Measurements from ENCODE around the gene REC114. TPM values are rescaled to one million over a fixed set of nuclear protein-coding genes. Genes with fewer than 3 reads are reported as not detected.
"Not testable (repeated sequence)": the region's sequence is repeated elsewhere in the genome, so short reads cannot be mapped to it uniquely, and the experiment has no call there.

The REC114 gene
- total and polyA plus RNA-seq, 2 of the 8 experiments (the other 6 are each of a cell fraction or from before 2014, with no cell fraction given) = 0.12 TPM; not detected in 1

DNA sequence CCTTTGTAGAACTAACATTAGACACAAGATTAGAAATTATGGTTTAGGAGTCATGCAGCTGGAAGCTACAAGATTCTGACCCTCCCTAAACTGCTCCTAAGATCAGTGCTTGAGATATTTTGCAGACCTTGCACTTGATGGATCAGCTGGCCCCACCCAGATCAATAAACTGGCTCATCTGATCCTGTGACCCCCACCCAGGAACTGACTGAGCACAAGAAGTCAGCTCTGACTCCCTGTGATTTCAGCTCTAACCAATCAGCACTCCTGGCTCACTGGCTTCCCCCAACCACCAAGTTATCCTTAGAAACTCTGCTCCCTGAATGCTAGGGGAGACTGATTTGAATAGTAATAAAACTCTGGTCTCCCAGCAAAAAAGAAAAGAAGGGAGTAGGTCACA, 134.6 kb downstream of the REC114 start:
- H3K9ac ChIP-seq (replicated peaks in 1 of 4; ENCODE audit: extremely low read depth in 1 of 4, low read depth in 3 of 4, low read length in 3 of 4); H3K27me3 ChIP-seq (replicated peaks in 1 of 4; ENCODE audit: control insufficient read depth in 3 of 4, extremely low read depth in 1 of 4, insufficient read depth in 3 of 4, low read length in 3 of 4); H3K4me3 ChIP-seq (ENCODE audit: extremely low read depth in 1 of 4, insufficient read depth in 2 of 4, low read depth in 3 of 4, low read length in 4 of 4); H4K8ac ChIP-seq (ENCODE audit: extremely low read depth, insufficient read depth, low read length); H3K23me2 ChIP-seq (ENCODE audit: low read depth, low read length); H4K20me1 ChIP-seq (replicated peaks in 1 of 2; ENCODE audit: control insufficient read depth in 1 of 2, insufficient read depth in 2 of 2, low read length in 2 of 2); H4K91ac ChIP-seq (replicated peaks; ENCODE audit: insufficient read length, low read length); H2AFZ ChIP-seq (ENCODE audit: low read length); H3K18ac ChIP-seq (ENCODE audit: extremely low read depth, low read length); H3K14ac ChIP-seq (ENCODE audit: insufficient read length); H2BK20ac ChIP-seq (ENCODE audit: low read length); H2BK5ac ChIP-seq (ENCODE audit: low read depth, low read length); H3K27ac ChIP-seq (ENCODE audit: low read depth, low read length); H3K23ac ChIP-seq (ENCODE audit: insufficient read length); H2BK120ac ChIP-seq (replicated peaks; ENCODE audit: low read depth, low read length); H3K56ac ChIP-seq (replicated peaks; ENCODE audit: insufficient read length, low read depth, low read length); H3K79me1 ChIP-seq (ENCODE audit: low read depth, low read length); POLR2A ChIA-PET (ENCODE audit: partially characterized antibody); H3K79me2 ChIP-seq (ENCODE audit: control insufficient read depth in 1 of 2, insufficient read depth in 2 of 2, low read length in 2 of 2); H2AK5ac ChIP-seq (ENCODE audit: low read depth, low read length); H3K4me1 ChIP-seq (replicated peaks in 1 of 4; ENCODE audit: control insufficient read depth in 3 of 4, insufficient read depth in 4 of 4, low read length in 3 of 4); H3K9me3 ChIP-seq (ENCODE audit: insufficient read depth in 2 of 2, low read depth in 1 of 2, low read length in 1 of 2); H4K5ac ChIP-seq (ENCODE audit: insufficient read length, low read depth, low read length); FAIRE-seq; H3K4me2 ChIP-seq (ENCODE audit: insufficient read depth in 1 of 2, low read depth in 2 of 2, low read length in 2 of 2); H3K4ac ChIP-seq (replicated peaks; ENCODE audit: insufficient read length, low read depth, low read length); H2BK12ac ChIP-seq (ENCODE audit: low read depth, low read length); DNase-seq (ENCODE audit: low read depth in 1 of 2, low spot score in 2 of 2); H2BK15ac ChIP-seq (ENCODE audit: low read length): not testable (repeated sequence)
- CTCF ChIA-PET (ENCODE audit: partially characterized antibody) = interaction anchor here (0.8 kb wide), 1 partner anchor 59 kb away, joined by 4 read pairs; no protein-coding TSS in a partner anchor
- peaks cover 5 to 44% (median 16%) of the 10 kb centered on the region in 4 experiments; a peak in 6 of 8 replicates for H3K36me3 ChIP-seq (ENCODE audit: control insufficient read depth in 2 of 4, insufficient read depth in 4 of 4, low read length in 3 of 4)
